ENCODE results near the gene TANGO2. TPM values are rescaled to one million over a fixed set of nuclear protein-coding genes. Genes with fewer than 3 reads are reported as not detected.

Gene TANGO2
- total and polyA plus RNA-seq, 2 donors (not counting 1 experiment from before 2014, with no cell fraction given) = 75.5 to 75.6 TPM

DNA sequence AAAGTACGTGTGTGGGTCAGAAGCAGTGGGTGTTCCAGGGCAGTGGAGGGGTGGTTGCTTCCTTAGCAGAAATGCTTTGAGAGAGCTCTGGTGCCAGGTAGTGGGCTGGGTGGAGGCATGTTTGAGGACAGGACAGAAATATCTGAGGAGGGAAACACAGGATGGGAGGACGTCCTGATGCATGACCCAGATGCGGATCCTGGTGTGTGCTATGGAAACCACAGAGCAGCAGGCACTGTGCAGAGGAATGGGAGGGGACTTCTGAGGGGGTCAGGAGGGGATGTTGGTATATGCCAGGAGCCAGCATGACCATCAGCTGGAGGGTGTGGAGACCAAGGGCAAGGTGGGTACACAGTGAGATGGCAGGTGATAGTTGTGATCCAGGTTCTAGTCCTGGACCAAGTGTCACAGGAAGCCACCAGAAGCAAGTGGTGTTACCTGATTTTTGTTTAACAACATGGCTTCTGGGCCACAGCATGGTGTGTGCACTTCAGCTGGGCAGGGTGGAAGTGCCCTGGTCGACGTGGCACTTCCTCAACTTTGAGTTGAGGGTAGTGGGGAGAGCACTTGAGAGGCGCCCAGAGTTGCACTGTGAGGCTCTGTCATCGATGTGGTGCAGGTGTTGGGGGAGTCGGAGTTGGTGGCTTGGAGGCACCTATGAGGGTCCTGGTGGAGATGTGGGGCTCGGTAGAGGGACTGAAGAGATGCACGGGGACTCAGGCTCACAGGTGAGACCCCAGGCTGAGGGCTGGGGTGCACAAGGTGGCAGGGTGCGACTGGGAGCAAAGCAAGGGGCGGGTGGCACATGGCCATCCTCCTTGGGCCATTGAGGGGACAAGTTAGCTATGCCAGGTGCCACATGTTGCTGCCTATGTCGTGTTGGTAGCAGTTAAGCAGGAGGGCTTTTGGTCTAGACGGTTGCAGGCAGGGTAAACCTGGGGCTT, 66.7 kb downstream of the TANGO2 start:
- H3K36me3 ChIP-seq (replicated peaks in 1 of 2; ENCODE audit: control extremely low read depth in 1 of 2, control insufficient read depth in 1 of 2, extremely low read depth in 1 of 2, insufficient read depth in 2 of 2, low read length in 1 of 2) = peaks cover 4 to 60% of the 10 kb centered on the region in 2 experiments
- H3K79me2 ChIP-seq (ENCODE audit: control insufficient read depth, insufficient read depth, low read length) = peaks cover 37% of the 10 kb centered on the region
- WGBS (ENCODE audit: insufficient coverage) = 98% methylated on average over 13 of the region's 14 CpGs
- no peak overlapping the region for H3K9ac ChIP-seq (ENCODE audit: low read length)
- Mint-ChIP-seq H3K27me3 (no peaks in the 10 kb centered on the region), H3K9me3 (ENCODE audit: insufficient read depth) (no peaks in the 10 kb centered on the region), H3K4me3 (no peak overlapping the region), H3K27ac (no peak overlapping the region), H3K4me1 (peaks cover 18% of the 10 kb centered on the region)
- ChIA-PET CTCF (no interaction called here), POLR2A (no interaction called here)
- TF ChIP-seq, protein P1, sequence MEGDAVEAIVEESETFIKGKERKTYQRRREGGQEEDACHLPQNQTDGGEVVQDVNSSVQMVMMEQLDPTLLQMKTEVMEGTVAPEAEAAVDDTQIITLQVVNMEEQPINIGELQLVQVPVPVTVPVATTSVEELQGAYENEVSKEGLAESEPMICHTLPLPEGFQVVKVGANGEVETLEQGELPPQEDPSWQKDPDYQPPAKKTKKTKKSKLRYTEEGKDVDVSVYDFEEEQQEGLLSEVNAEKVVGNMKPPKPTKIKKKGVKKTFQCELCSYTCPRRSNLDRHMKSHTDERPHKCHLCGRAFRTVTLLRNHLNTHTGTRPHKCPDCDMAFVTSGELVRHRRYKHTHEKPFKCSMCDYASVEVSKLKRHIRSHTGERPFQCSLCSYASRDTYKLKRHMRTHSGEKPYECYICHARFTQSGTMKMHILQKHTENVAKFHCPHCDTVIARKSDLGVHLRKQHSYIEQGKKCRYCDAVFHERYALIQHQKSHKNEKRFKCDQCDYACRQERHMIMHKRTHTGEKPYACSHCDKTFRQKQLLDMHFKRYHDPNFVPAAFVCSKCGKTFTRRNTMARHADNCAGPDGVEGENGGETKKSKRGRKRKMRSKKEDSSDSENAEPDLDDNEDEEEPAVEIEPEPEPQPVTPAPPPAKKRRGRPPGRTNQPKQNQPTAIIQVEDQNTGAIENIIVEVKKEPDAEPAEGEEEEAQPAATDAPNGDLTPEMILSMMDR (IDR thresholded peaks at IDR 0.05) = no peak
- TF ChIP-seq EZH2 (IDR thresholded peaks at IDR 0.05; ENCODE audit: borderline replicate concordance, insufficient read depth, low read depth, low read length, poor library complexity, severe bottlenecking) = no peak
- no peaks in the 10 kb centered on the region for H3K9me3 ChIP-seq (ENCODE audit: control extremely low read depth in 1 of 3, control insufficient read depth in 2 of 3, insufficient read depth in 1 of 3, low read length in 2 of 3)
- no peak overlapping the region for H3K4me2 ChIP-seq (replicated peaks; ENCODE audit: low read depth, low read length, poor library complexity, severe bottlenecking)
- DNase-seq = no peak
- no peaks in the 10 kb centered on the region for H3K27me3 ChIP-seq (replicated peaks in 1 of 4; ENCODE audit: control extremely low read depth in 1 of 4, control insufficient read depth in 3 of 4, insufficient read depth in 4 of 4, low read length in 3 of 4)
- no peak overlapping the region for H3K27ac ChIP-seq (ENCODE audit: low read length in 2 of 2)
- H3K4me1 ChIP-seq (ENCODE audit: control insufficient read depth in 2 of 2, insufficient read depth in 2 of 2, low read length in 2 of 2) = no peaks in the 10 kb centered on the region
- H2AFZ ChIP-seq (ENCODE audit: insufficient read depth, low read depth, low read length, poor library complexity, severe bottlenecking) = no peak overlapping the region
- intact Hi-C loops (cut with micrococcal nuclease) = loop anchor here (10.0 kb wide), 1 partner anchor 233 kb away; the partner anchor contains the start of genes GNB1L and RTL10
- peaks cover 24% of the 10 kb centered on the region for H4K20me1 ChIP-seq (ENCODE audit: control insufficient read depth, insufficient read depth, low read length, poor library complexity, severe bottlenecking)
- ATAC-seq (ENCODE audit: low read depth) = no peak
- no peak overlapping the region for H3K4me3 ChIP-seq (ENCODE audit: control extremely low read depth in 1 of 5, extremely low read depth in 1 of 5, insufficient read depth in 1 of 5, low read depth in 2 of 5, low read length in 4 of 5)

DNA sequence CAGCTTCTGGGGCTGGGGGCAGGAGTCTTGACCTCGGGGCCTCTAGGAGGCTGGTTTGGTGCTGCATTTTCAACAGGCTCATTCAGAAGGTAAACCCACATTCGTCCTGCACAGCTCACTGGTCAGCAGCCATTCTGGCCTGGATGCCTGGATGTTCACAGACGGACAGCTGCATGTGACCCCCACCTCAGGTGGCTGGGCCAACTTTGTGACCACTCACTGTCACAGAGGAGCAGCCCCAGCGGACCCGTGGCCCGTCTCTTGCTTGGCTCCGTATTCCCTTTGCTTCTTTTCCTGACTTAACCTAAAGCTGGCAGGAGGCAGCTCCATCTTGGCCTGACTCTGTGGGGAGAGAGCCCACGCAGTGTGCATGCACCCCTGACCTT, 67.3 kb downstream of the TANGO2 start:
- no peaks in the 10 kb centered on the region for H3K27me3 ChIP-seq (replicated peaks in 1 of 4; ENCODE audit: control extremely low read depth in 1 of 4, control insufficient read depth in 3 of 4, insufficient read depth in 4 of 4, low read length in 3 of 4)
- peaks cover 12% of the 10 kb centered on the region for H3K4me1 Mint-ChIP-seq
- POLR2A ChIA-PET = no interaction called here
- H3K27me3 Mint-ChIP-seq = no peaks in the 10 kb centered on the region
- H3K36me3 ChIP-seq (replicated peaks in 1 of 2; ENCODE audit: control extremely low read depth in 1 of 2, control insufficient read depth in 1 of 2, extremely low read depth in 1 of 2, insufficient read depth in 2 of 2, low read length in 1 of 2) = peaks cover 4 to 62% of the 10 kb centered on the region in 2 experiments
- DNase-seq (no peak), ATAC-seq (ENCODE audit: low read depth) (no peak)
- TF ChIP-seq, protein P1 (IDR thresholded peaks at IDR 0.05) = no peak
- no peak for TF ChIP-seq EZH2 (IDR thresholded peaks at IDR 0.05; ENCODE audit: borderline replicate concordance, insufficient read depth, low read depth, low read length, poor library complexity, severe bottlenecking)
- H3K27ac Mint-ChIP-seq = no peak overlapping the region
- no peak overlapping the region for H3K4me3 ChIP-seq (ENCODE audit: control extremely low read depth in 1 of 5, extremely low read depth in 1 of 5, insufficient read depth in 1 of 5, low read depth in 2 of 5, low read length in 4 of 5)
- peaks cover 30% of the 10 kb centered on the region for H3K79me2 ChIP-seq (ENCODE audit: control insufficient read depth, insufficient read depth, low read length)
- H3K4me1 ChIP-seq (ENCODE audit: control insufficient read depth in 2 of 2, insufficient read depth in 2 of 2, low read length in 2 of 2) = no peaks in the 10 kb centered on the region
- no peaks in the 10 kb centered on the region for H3K9me3 Mint-ChIP-seq (ENCODE audit: insufficient read depth)
- 96% methylated on average over 8 of the region's 8 CpGs for WGBS (ENCODE audit: insufficient coverage)
- intact Hi-C loops (cut with micrococcal nuclease) = loop anchor here (10.0 kb wide), 1 partner anchor 233 kb away; the partner anchor contains the start of genes GNB1L and RTL10
- H3K4me2 ChIP-seq (replicated peaks; ENCODE audit: low read depth, low read length, poor library complexity, severe bottlenecking) = no peak overlapping the region
- H3K9me3 ChIP-seq (ENCODE audit: control extremely low read depth in 1 of 3, control insufficient read depth in 2 of 3, insufficient read depth in 1 of 3, low read length in 2 of 3) = no peaks in the 10 kb centered on the region
- no peak overlapping the region for H3K27ac ChIP-seq (ENCODE audit: low read length in 2 of 2)
- no peak overlapping the region for H2AFZ ChIP-seq (ENCODE audit: insufficient read depth, low read depth, low read length, poor library complexity, severe bottlenecking)
- H4K20me1 ChIP-seq (ENCODE audit: control insufficient read depth, insufficient read depth, low read length, poor library complexity, severe bottlenecking) = peaks cover 17% of the 10 kb centered on the region
- no peak overlapping the region for H3K9ac ChIP-seq (ENCODE audit: low read length)
- CTCF ChIA-PET = no interaction called here
- H3K4me3 Mint-ChIP-seq = no peak overlapping the region

All from B cell (primary cell).